Natural killer cell (primary cell): ENCODE data around the gene GPR139. TPM values are rescaled to one million over a fixed set of nuclear protein-coding genes. Genes with fewer than 3 reads are reported as not detected.

Experiments
- ATAC-seq, 3 donors: fragments of 150-1000 bp in 2 of 3; fragments of 200-7000 bp in 1 of 3; cut with Tn5 transposase; 1 replicate in 1 of 3; 2 replicates in 2 of 3; pipeline ENCODE4 v1.10.0; 2021; ENCODE audit warnings: mild to moderate bottlenecking in 2 of 3, moderate library complexity in 2 of 3
- DNase-seq, 2 donors: peaks; one replicate each; pipeline versions ENCODE4 v3.0.0 to v3.0.0-alpha.2; 2013 to 2021; ENCODE audit warnings: mixed read lengths in 1 of 2
- H3K27ac ChIP-seq: one replicate; pipeline ENCODE4 v1.5.1; 2013; ENCODE audit warnings: mild to moderate bottlenecking, low read length
- H3K27me3 ChIP-seq: one replicate; pipeline ENCODE4 v1.6.1; 2013; ENCODE audit warnings: low read length; ENCODE audit not compliant: control insufficient read depth, insufficient read depth
- H3K36me3 ChIP-seq: one replicate; pipeline ENCODE4 v1.6.1; 2013; ENCODE audit warnings: low read length; ENCODE audit not compliant: control insufficient read depth, insufficient read depth
- H3K4me1 ChIP-seq: one replicate; pipeline ENCODE4 v1.6.1; 2013; ENCODE audit warnings: low read length; ENCODE audit not compliant: control insufficient read depth, insufficient read depth
- H3K4me3 ChIP-seq: one replicate; pipeline ENCODE4 v1.5.1; 2013; ENCODE audit warnings: low read length
- H3K9me3 ChIP-seq: one replicate; pipeline ENCODE4 v1.6.1; 2013; ENCODE audit warnings: low read length; ENCODE audit not compliant: control insufficient read depth, insufficient read depth
- H3K27ac Mint-ChIP-seq, 2 donors: one replicate each; pipeline ENCODE4 v1.8.0; 2022; ENCODE audit warnings: mild to moderate bottlenecking in 2 of 2, mixed read lengths in 2 of 2, moderate library complexity in 1 of 2
- H3K27me3 Mint-ChIP-seq, 2 donors: one replicate each; pipeline ENCODE4 v1.8.0; 2022; ENCODE audit warnings: low read depth in 2 of 2, mixed read lengths in 2 of 2
- H3K36me3 Mint-ChIP-seq: one replicate; pipeline ENCODE4 v1.8.0; 2022; ENCODE audit warnings: mixed read lengths
- H3K4me1 Mint-ChIP-seq, 2 donors: one replicate each; pipeline ENCODE4 v1.8.0; 2022; ENCODE audit warnings: mixed read lengths in 2 of 2
- H3K4me3 Mint-ChIP-seq: one replicate; pipeline ENCODE4 v1.8.0; 2022; ENCODE audit warnings: mild to moderate bottlenecking, moderate library complexity, mixed read lengths
- H3K9me3 Mint-ChIP-seq, 2 donors: one replicate each; pipeline ENCODE4 v1.8.0; 2022; ENCODE audit warnings: mixed read lengths in 2 of 2
- CTCF ChIP-seq: fragments of 200-600 bp; IDR thresholded peaks from one replicate; pipeline ENCODE4 v1.8.0; 2022; ENCODE audit warnings: antibody characterized with exemption
- WGBS: methylation state at CpG from one replicate; pipeline ENCODE4 v1.1.7; 2013; ENCODE audit warnings: missing lambda C conversion rate; ENCODE audit not compliant: insufficient coverage; 5-methylcytosine and 5-hydroxymethylcytosine counted together
- intact Hi-C: fragments of 100-400 bp; cut with micrococcal nuclease; formaldehyde crosslinking; loops from one replicate; pipeline ENCODE4 v1.14.2; 2022
- total RNA-seq, 4 donors: library from RNA; stranded (reverse); fragments of 120-200 nt in 1 of 4; gene quantifications; one replicate each; pipeline versions ENCODE4 v1.2.3 to v1.2.4, GENCODE V29; 2013 to 2022

GPR139 gene
- total RNA-seq, 3 donors from 2014 or later (not counting 1 experiment from before 2014, with no cell fraction given), result not detected

- DNase-seq, result no peak
- Mint-ChIP-seq H3K4me3 (no peak overlapping the region), H3K9me3 (peaks cover 0 to 3% of the 10 kb centered on the region in 2 donors), H3K36me3 (no peaks in the 10 kb centered on the region), H3K27me3 (no peaks in the 10 kb centered on the region), H3K27ac (no peak overlapping the region), H3K4me1 (no peaks in the 10 kb centered on the region)
- Histone ChIP-seq H3K4me3 (no peak overlapping the region), H3K9me3 (no peaks in the 10 kb centered on the region), H3K27ac (no peak overlapping the region), H3K27me3 (no peaks in the 10 kb centered on the region), H3K4me1 (no peaks in the 10 kb centered on the region), H3K36me3 (no peaks in the 10 kb centered on the region)
- intact Hi-C loops, result no loop called here
- WGBS, result 81% methylated on average over 2 of the region's 2 CpGs
- no peak for TF ChIP-seq CTCF
- no peak for ATAC-seq
Observed at GRCh38 chr16:20102021-20102420, 28.3 kb upstream of the GPR139 start.

- no peak for DNase-seq
- H3K4me3 ChIP-seq, result no peak overlapping the region
- H3K27ac ChIP-seq, result no peak overlapping the region
- H3K27me3 ChIP-seq, result no peaks in the 10 kb centered on the region
- whole genome bisulfite sequencing, result 92% methylated on average over 1 of the region's 4 CpGs
- H3K4me1 ChIP-seq, result no peaks in the 10 kb centered on the region
- no peak overlapping the region for H3K4me3 Mint-ChIP-seq
- no peaks in the 10 kb centered on the region for H3K4me1 Mint-ChIP-seq
- no peaks in the 10 kb centered on the region for H3K9me3 ChIP-seq
- no peak for ATAC-seq
- no peaks in the 10 kb centered on the region for H3K36me3 Mint-ChIP-seq
- no peak overlapping the region for H3K27ac Mint-ChIP-seq
- TF ChIP-seq CTCF, result no peak
- peaks cover 0 to 3% of the 10 kb centered on the region in 2 donors for H3K9me3 Mint-ChIP-seq
- H3K27me3 Mint-ChIP-seq, result peaks cover 4 to 5% of the 10 kb centered on the region in 2 donors
- no peaks in the 10 kb centered on the region for H3K36me3 ChIP-seq
- intact Hi-C loops, result no loop called here
Observed at GRCh38 chr16:20099375-20099774, 25.7 kb upstream of the GPR139 start.

- Mint-ChIP-seq H3K27me3 (peaks cover 10 to 11% of the 10 kb centered on the region in 2 donors), H3K27ac (no peak overlapping the region), H3K4me3 (no peak overlapping the region), H3K4me1 (no peaks in the 10 kb centered on the region), H3K9me3 (peaks cover 3 to 6% of the 10 kb centered on the region in 2 donors), H3K36me3 (no peaks in the 10 kb centered on the region)
- Histone ChIP-seq H3K4me3 (no peak overlapping the region), H3K9me3 (no peaks in the 10 kb centered on the region), H3K36me3 (no peaks in the 10 kb centered on the region), H3K4me1 (no peaks in the 10 kb centered on the region), H3K27me3 (no peaks in the 10 kb centered on the region), H3K27ac (no peak overlapping the region)
- DNase-seq (no peak), ATAC-seq (no peak)
- no peak for TF ChIP-seq CTCF
- intact Hi-C loops, result no loop called here
- 59% methylated on average over 3 of the region's 3 CpGs for WGBS
Observed at GRCh38 chr16:20094157-20094556, 20.5 kb upstream of the GPR139 start.

- no peak overlapping the region for H3K4me3 Mint-ChIP-seq
- H3K27me3 ChIP-seq, result no peaks in the 10 kb centered on the region
- H3K36me3 ChIP-seq, result no peaks in the 10 kb centered on the region
- ATAC-seq (no peak), DNase-seq (no peak)
- H3K9me3 Mint-ChIP-seq, result peaks cover 3 to 7% of the 10 kb centered on the region in 2 donors
- peaks cover 6 to 7% of the 10 kb centered on the region in 2 donors for H3K27me3 Mint-ChIP-seq
- no peaks in the 10 kb centered on the region for H3K36me3 Mint-ChIP-seq
- H3K9me3 ChIP-seq, result no peaks in the 10 kb centered on the region
- TF ChIP-seq CTCF, result no peak
- H3K27ac Mint-ChIP-seq, result no peak overlapping the region
- intact Hi-C loops, result no loop called here
- 43% methylated on average over 2 of the region's 3 CpGs for WGBS
- no peaks in the 10 kb centered on the region for H3K4me1 ChIP-seq
- no peak overlapping the region for H3K4me3 ChIP-seq
- no peak overlapping the region for H3K27ac ChIP-seq
- no peaks in the 10 kb centered on the region for H3K4me1 Mint-ChIP-seq
Observed at GRCh38 chr16:20089246-20089965, 15.7 kb upstream of the GPR139 start.
